Loucy (cell line): ENCODE data around the gene RASGRP3.

Source experiments
- H2AFZ ChIP-seq: fragments of 200-600 bp; sonication (generic); 2 replicates; pipeline ENCODE4 v1.6.0; 2016; ENCODE audit warnings: antibody characterized with exemption, mild to moderate bottlenecking, low read length, moderate library complexity
- H3F3A ChIP-seq: fragments of 200-600 bp; 2 replicates; pipeline ENCODE4 v1.6.0; 2016; ENCODE audit warnings: antibody characterized with exemption, low read depth, mild to moderate bottlenecking
- H3K27me3 ChIP-seq: fragments of 200-600 bp; sonication (generic); 2 replicates; pipeline ENCODE4 v1.6.1; 2014; ENCODE audit warnings: low read length, mild to moderate bottlenecking; ENCODE audit not compliant: insufficient read depth, poor library complexity, severe bottlenecking
- H3K36me3 ChIP-seq: fragments of 200-600 bp; sonication (generic); 2 replicates; pipeline ENCODE4 v1.6.1; 2016; ENCODE audit warnings: low read length; ENCODE audit not compliant: insufficient read depth
- H3K4me1 ChIP-seq: fragments of 200-600 bp; sonication (generic); 2 replicates; pipeline ENCODE4 v1.5.1; 2014; ENCODE audit warnings: low read length, mild to moderate bottlenecking; ENCODE audit not compliant: insufficient read depth, poor library complexity, severe bottlenecking
- H3K4me2 ChIP-seq: fragments of 200-600 bp; sonication (generic); 2 replicates; pipeline ENCODE4 v1.6.0; 2014; ENCODE audit warnings: antibody characterized with exemption, low read length, low read depth, mild to moderate bottlenecking; ENCODE audit not compliant: poor library complexity, severe bottlenecking
- H3K4me3 ChIP-seq: fragments of 200-600 bp; sonication (generic); 2 replicates; pipeline ENCODE4 v1.5.1; 2014; ENCODE audit warnings: low read length, mild to moderate bottlenecking, mixed read lengths; ENCODE audit not compliant: poor library complexity, severe bottlenecking
- H3K79me2 ChIP-seq: fragments of 200-600 bp; sonication (generic); 2 replicates; pipeline ENCODE4 v1.6.1; 2014; ENCODE audit warnings: low read length; ENCODE audit not compliant: insufficient read depth
- H3K9ac ChIP-seq: fragments of 200-600 bp; sonication (generic); 2 replicates; pipeline ENCODE4 v1.6.0; 2014; ENCODE audit warnings: mild to moderate bottlenecking, low read depth, low read length, moderate library complexity; ENCODE audit not compliant: poor library complexity, severe bottlenecking
- H3K9me2 ChIP-seq: fragments of 200-600 bp; sonication (generic); replicated peaks from 2 replicates; pipeline ENCODE4 v1.6.1; 2016; ENCODE audit warnings: low read depth, low read length, mixed read lengths
- H3K9me3 ChIP-seq: fragments of 200-600 bp; sonication (generic); 2 replicates; pipeline ENCODE4 v1.6.1; 2014; ENCODE audit warnings: mild to moderate bottlenecking, antibody characterized with exemption, low read length, low read depth; ENCODE audit not compliant: insufficient read depth
- H4K20me1 ChIP-seq: fragments of 200-600 bp; sonication (generic); 2 replicates; pipeline ENCODE4 v1.6.0; 2014; ENCODE audit warnings: antibody characterized with exemption, low read length, mild to moderate bottlenecking; ENCODE audit not compliant: insufficient read depth, poor library complexity, severe bottlenecking
- CTCF ChIP-seq: fragments of 200-600 bp; sonication (generic); conservative IDR thresholded peaks from 2 replicates; pipeline ENCODE4 v1.5.1; 2014; ENCODE audit warnings: mild to moderate bottlenecking, antibody characterized with exemption, low read length
- EZH2phosphoT487 ChIP-seq: fragments of 200-600 bp; IDR thresholded peaks from 2 replicates; pipeline ENCODE4 v1.6.1; 2018; ENCODE audit warnings: antibody characterized with exemption, mild to moderate bottlenecking, moderate library complexity, borderline replicate concordance

The RASGRP3 gene

GRCh38 chr2:33509908-33510585 lies 33.6 kb downstream of the RASGRP3 start:
- H3K9me2 ChIP-seq, result no peaks in the 10 kb centered on the region

GRCh38 chr2:33510586-33510968 lies 34.1 kb downstream of the RASGRP3 start:
- Histone ChIP-seq H3K4me3 (no peak overlapping the region), H3K79me2 (no peaks in the 10 kb centered on the region), H3K36me3 (no peaks in the 10 kb centered on the region), H3K9ac (no peak overlapping the region), H3K9me2 (no peaks in the 10 kb centered on the region), H3K4me2 (no peak overlapping the region), H3F3A (no peaks in the 10 kb centered on the region), H3K4me1 (no peaks in the 10 kb centered on the region), H3K9me3 (no peaks in the 10 kb centered on the region), H2AFZ (no peak overlapping the region), H3K27me3 (no peaks in the 10 kb centered on the region), H4K20me1 (no peaks in the 10 kb centered on the region)
- TF ChIP-seq CTCF (no peak), EZH2phosphoT487 (no peak)

More at GRCh38 chr2:33509908-33510585, 33.6 kb downstream of the RASGRP3 start:
- Histone ChIP-seq H3K27me3 (no peaks in the 10 kb centered on the region), H3K9ac (no peak overlapping the region), H3F3A (no peaks in the 10 kb centered on the region), H4K20me1 (no peaks in the 10 kb centered on the region), H3K4me3 (no peak overlapping the region), H3K4me1 (no peaks in the 10 kb centered on the region), H3K36me3 (no peaks in the 10 kb centered on the region), H3K79me2 (no peaks in the 10 kb centered on the region), H3K4me2 (no peak overlapping the region), H2AFZ (no peak overlapping the region), H3K9me3 (no peaks in the 10 kb centered on the region)
- TF ChIP-seq EZH2phosphoT487 (no peak), CTCF (no peak)

- Histone ChIP-seq H3K27me3 (no peaks in the 10 kb centered on the region), H3K9ac (no peak overlapping the region), H3K79me2 (no peaks in the 10 kb centered on the region), H2AFZ (no peak overlapping the region), H3F3A (no peaks in the 10 kb centered on the region), H4K20me1 (no peaks in the 10 kb centered on the region), H3K36me3 (no peaks in the 10 kb centered on the region), H3K4me2 (no peak overlapping the region), H3K4me1 (no peaks in the 10 kb centered on the region), H3K9me3 (no peaks in the 10 kb centered on the region), H3K4me3 (no peak overlapping the region), H3K9me2 (no peaks in the 10 kb centered on the region)
- TF ChIP-seq CTCF (no peak), EZH2phosphoT487 (no peak)
Measured at GRCh38 chr2:33511141-33511540, 34.7 kb downstream of the RASGRP3 start.
